Stomach (tissue), 4 donors: ENCODE results near the gene CGB1.

ENCODE experiments used
- EP300 ChIP-seq: sonication (generic); formaldehyde crosslinking; IDR thresholded peaks from one replicate; pipeline ENCODE4 v1.6.1; 2017; ENCODE audit warnings: antibody characterized with exemption
- POLR2A ChIP-seq, 4 donors: fragments of 450-650 bp; IDR thresholded peaks; one replicate each; pipeline ENCODE4 v1.6.1; 2016; ENCODE audit warnings: antibody characterized with exemption in 4 of 4, control low read depth in 2 of 4, mild to moderate bottlenecking in 1 of 4, moderate library complexity in 1 of 4
- POLR2AphosphoS5 ChIP-seq, 3 donors: sonication (generic); formaldehyde crosslinking; IDR thresholded peaks; one replicate each; pipeline ENCODE4 v1.6.1; 2016; ENCODE audit warnings: antibody characterized with exemption in 3 of 3
- TF ChIP-seq, protein P1 (sequence below), 7 experiments: fragments of 450-650 bp in 4 of 7; fragments of 200-600 bp in 3 of 7; sonication (generic) in 3 of 7; IDR thresholded peaks; one replicate each; pipeline ENCODE4 v1.5.1; 2016 to 2019; ENCODE audit warnings: antibody characterized with exemption in 7 of 7, control low read depth in 2 of 7, mild to moderate bottlenecking in 1 of 7

DNA sequence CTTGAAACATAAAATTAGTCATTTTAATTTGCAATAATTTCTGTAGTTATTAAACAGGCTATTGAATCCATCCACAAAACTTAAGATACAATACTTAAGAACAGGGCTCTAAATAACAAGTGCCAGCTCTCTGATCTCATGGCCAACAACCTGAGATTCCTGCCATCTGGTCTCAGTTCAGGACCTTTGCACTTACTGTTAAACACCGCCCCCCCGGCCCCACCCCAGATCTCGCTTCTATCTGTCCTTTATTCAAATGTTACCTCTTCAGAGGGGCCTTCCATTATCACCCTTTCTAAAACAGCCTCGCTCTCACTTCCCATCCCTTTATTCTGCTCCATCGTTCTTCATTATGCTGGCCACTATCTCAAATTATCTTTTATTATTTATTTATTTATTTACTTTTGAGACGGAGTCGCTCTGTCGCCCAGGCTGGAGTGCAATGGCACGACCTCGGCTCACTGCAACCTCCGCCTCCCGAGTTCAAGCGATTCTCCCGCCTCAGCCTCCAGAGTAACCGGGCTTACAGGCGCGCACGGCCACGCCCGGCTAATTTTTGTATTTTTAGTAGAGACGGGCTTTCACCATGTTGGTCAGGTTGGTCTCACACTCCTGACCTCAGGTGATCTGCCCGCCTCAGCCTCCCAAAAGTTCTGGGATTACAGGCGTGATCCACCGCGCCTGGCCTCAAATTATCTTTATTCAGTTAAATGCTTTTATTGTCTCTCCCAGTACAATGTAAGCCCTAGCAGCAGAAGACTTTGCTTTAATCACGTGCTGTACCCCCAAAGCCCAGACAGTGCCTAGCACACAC, 47.7 kb upstream of the CGB1 start:
- TF ChIP-seq, protein P1, sequence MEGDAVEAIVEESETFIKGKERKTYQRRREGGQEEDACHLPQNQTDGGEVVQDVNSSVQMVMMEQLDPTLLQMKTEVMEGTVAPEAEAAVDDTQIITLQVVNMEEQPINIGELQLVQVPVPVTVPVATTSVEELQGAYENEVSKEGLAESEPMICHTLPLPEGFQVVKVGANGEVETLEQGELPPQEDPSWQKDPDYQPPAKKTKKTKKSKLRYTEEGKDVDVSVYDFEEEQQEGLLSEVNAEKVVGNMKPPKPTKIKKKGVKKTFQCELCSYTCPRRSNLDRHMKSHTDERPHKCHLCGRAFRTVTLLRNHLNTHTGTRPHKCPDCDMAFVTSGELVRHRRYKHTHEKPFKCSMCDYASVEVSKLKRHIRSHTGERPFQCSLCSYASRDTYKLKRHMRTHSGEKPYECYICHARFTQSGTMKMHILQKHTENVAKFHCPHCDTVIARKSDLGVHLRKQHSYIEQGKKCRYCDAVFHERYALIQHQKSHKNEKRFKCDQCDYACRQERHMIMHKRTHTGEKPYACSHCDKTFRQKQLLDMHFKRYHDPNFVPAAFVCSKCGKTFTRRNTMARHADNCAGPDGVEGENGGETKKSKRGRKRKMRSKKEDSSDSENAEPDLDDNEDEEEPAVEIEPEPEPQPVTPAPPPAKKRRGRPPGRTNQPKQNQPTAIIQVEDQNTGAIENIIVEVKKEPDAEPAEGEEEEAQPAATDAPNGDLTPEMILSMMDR (IDR thresholded peaks at IDR 0.05), result no peak
- TF ChIP-seq POLR2A (IDR thresholded peaks at IDR 0.05) (no peak), POLR2AphosphoS5 (IDR thresholded peaks at IDR 0.05) (no peak), EP300 (peak; percentile 31)
